Upper lobe of left lung (tissue), 4 donors: ENCODE data around the gene ENTREP3.

Experiments
- CTCF ChIP-seq, 6 experiments: fragments of 450-650 bp in 4 of 6; fragments of 200-600 bp in 2 of 6; sonication (generic) in 2 of 6; IDR thresholded peaks; one replicate each; pipeline ENCODE4 v1.5.1; 2016 to 2019; ENCODE audit warnings: antibody characterized with exemption in 6 of 6
- EP300 ChIP-seq, 4 donors: sonication (generic); formaldehyde crosslinking; IDR thresholded peaks; one replicate each; pipeline ENCODE4 v1.5.1; 2017; ENCODE audit warnings: antibody characterized with exemption in 4 of 4, control low read depth in 2 of 4
- POLR2A ChIP-seq, 4 donors: fragments of 450-650 bp; IDR thresholded peaks; one replicate each; pipeline ENCODE4 v1.5.1; 2016 to 2017; ENCODE audit warnings: antibody characterized with exemption in 4 of 4, mild to moderate bottlenecking in 2 of 4
- POLR2AphosphoS5 ChIP-seq, 2 donors: sonication (generic); formaldehyde crosslinking; IDR thresholded peaks; one replicate each; pipeline ENCODE4 v1.5.1; 2017; ENCODE audit warnings: antibody characterized with exemption in 2 of 2

GRCh38 chr1:155300553-155301329, 45.5 kb upstream of the ENTREP3 start:
- TF ChIP-seq CTCF (IDR thresholded peaks at IDR 0.05) (no peak), POLR2A (IDR thresholded peaks at IDR 0.05) (no peak), EP300 (IDR thresholded peaks at IDR 0.05) (no peak), POLR2AphosphoS5 (IDR thresholded peaks at IDR 0.05) (no peak)
